ENCODE results near the gene PPP2R3A. TPM values are rescaled to one million over a fixed set of nuclear protein-coding genes. Genes with fewer than 3 reads are reported as not detected.

PPP2R3A gene
- total RNA-seq, 1 experiment from 2014 or later = 1.1 TPM

- no peaks in the 10 kb centered on the region for H3K36me3 ChIP-seq (ENCODE audit: insufficient read depth, low read length, poor library complexity, severe bottlenecking)
- CTCF ChIA-PET = interaction anchor here (0.6 kb wide), 1 partner anchor 36 kb away, joined by 5 read pairs; no protein-coding TSS in a partner anchor
- no TSS peak for BruUV-seq (replicated peaks)
- no peaks in the 10 kb centered on the region for H3K9me3 ChIP-seq (ENCODE audit: low read depth, low read length, poor library complexity, severe bottlenecking)
- no peak overlapping the region for H3K4me3 ChIP-seq (ENCODE audit: low read depth, low read length, poor library complexity, severe bottlenecking)
- POLR2A ChIA-PET (ENCODE audit: low non-redundant PET) = no interaction called here
- intact Hi-C loops (cut with micrococcal nuclease; ENCODE audit: unreplicated experiment) = no loop called here
- H3K4me1 ChIP-seq (ENCODE audit: insufficient read depth, low read length, poor library complexity, severe bottlenecking) = no peaks in the 10 kb centered on the region
- TF ChIP-seq CTCF (conservative IDR thresholded peaks at IDR 0.05; ENCODE audit: low read depth, low read length) (no peak), EZH2 (IDR thresholded peaks at IDR 0.05; ENCODE audit: borderline replicate concordance, low read depth, low read length, poor library complexity, severe bottlenecking) (no peak)
- no peak for DNase-seq (ENCODE audit: low spot score)
- H3K27ac ChIP-seq (ENCODE audit: low read depth, low read length, poor library complexity, severe bottlenecking) = no peak overlapping the region
- H3K27me3 ChIP-seq (replicated peaks; ENCODE audit: insufficient read depth, low read depth, low read length, poor library complexity) = peaks cover 68% of the 10 kb centered on the region
These were observed 26.5 kb downstream of the PPP2R3A start for GRCh38 chr3:135992072-135992471.

GRCh38 chr3:135994708-135995337 lies 29.3 kb downstream of the PPP2R3A start:
- Histone ChIP-seq H3K4me3 (ENCODE audit: low read depth, low read length, poor library complexity, severe bottlenecking) (no peak overlapping the region), H3K27me3 (replicated peaks; ENCODE audit: insufficient read depth, low read depth, low read length, poor library complexity) (peaks cover 55% of the 10 kb centered on the region), H3K36me3 (ENCODE audit: insufficient read depth, low read length, poor library complexity, severe bottlenecking) (no peaks in the 10 kb centered on the region), H3K27ac (ENCODE audit: low read depth, low read length, poor library complexity, severe bottlenecking) (no peak overlapping the region), H3K4me1 (ENCODE audit: insufficient read depth, low read length, poor library complexity, severe bottlenecking) (no peaks in the 10 kb centered on the region), H3K9me3 (ENCODE audit: low read depth, low read length, poor library complexity, severe bottlenecking) (no peaks in the 10 kb centered on the region)
- intact Hi-C loops (cut with micrococcal nuclease; ENCODE audit: unreplicated experiment) = no loop called here
- ChIA-PET CTCF (interaction anchor here (0.5 kb wide), 1 partner anchor 48 kb away, joined by 3 read pairs; no protein-coding TSS in a partner anchor), POLR2A (ENCODE audit: low non-redundant PET) (no interaction called here)
- no peak for TF ChIP-seq CTCF (conservative IDR thresholded peaks at IDR 0.05; ENCODE audit: low read depth, low read length)
- TF ChIP-seq EZH2 (IDR thresholded peaks at IDR 0.05; ENCODE audit: borderline replicate concordance, low read depth, low read length, poor library complexity, severe bottlenecking) = no peak
- BruUV-seq (replicated peaks) = no TSS peak
- no peak for DNase-seq (ENCODE audit: low spot score)

- DNase-seq (ENCODE audit: low spot score) = no peak
- TF ChIP-seq CTCF (conservative IDR thresholded peaks at IDR 0.05; ENCODE audit: low read depth, low read length) = no peak
- TF ChIP-seq EZH2 (IDR thresholded peaks at IDR 0.05; ENCODE audit: borderline replicate concordance, low read depth, low read length, poor library complexity, severe bottlenecking) = no peak
- no peak overlapping the region for H3K4me3 ChIP-seq (ENCODE audit: low read depth, low read length, poor library complexity, severe bottlenecking)
- no peaks in the 10 kb centered on the region for H3K9me3 ChIP-seq (ENCODE audit: low read depth, low read length, poor library complexity, severe bottlenecking)
- H3K27ac ChIP-seq (ENCODE audit: low read depth, low read length, poor library complexity, severe bottlenecking) = no peak overlapping the region
- no peaks in the 10 kb centered on the region for H3K36me3 ChIP-seq (ENCODE audit: insufficient read depth, low read length, poor library complexity, severe bottlenecking)
- ChIA-PET POLR2A (ENCODE audit: low non-redundant PET) (no interaction called here), CTCF (no interaction called here)
- no TSS peak for BruUV-seq (replicated peaks)
- no peaks in the 10 kb centered on the region for H3K4me1 ChIP-seq (ENCODE audit: insufficient read depth, low read length, poor library complexity, severe bottlenecking)
- intact Hi-C loops (cut with micrococcal nuclease; ENCODE audit: unreplicated experiment) = no loop called here
- peaks cover 46% of the 10 kb centered on the region for H3K27me3 ChIP-seq (replicated peaks; ENCODE audit: insufficient read depth, low read depth, low read length, poor library complexity)
These were observed 30.2 kb downstream of the PPP2R3A start for GRCh38 chr3:135995766-135996165.

All from A673 (cell line).